C4-2B (cell line): Measurements from ENCODE around the gene PPP1R1C.

Source experiments
- CTCF ChIP-seq: fragments of 450-650 bp; conservative IDR thresholded peaks from 2 replicates; pipeline ENCODE4 v1.5.1; 2017; ENCODE audit warnings: mild to moderate bottlenecking
- ZFX ChIP-seq: fragments of 450-650 bp; IDR thresholded peaks from 2 replicates; pipeline ENCODE4 v1.6.1; 2017

DNA sequence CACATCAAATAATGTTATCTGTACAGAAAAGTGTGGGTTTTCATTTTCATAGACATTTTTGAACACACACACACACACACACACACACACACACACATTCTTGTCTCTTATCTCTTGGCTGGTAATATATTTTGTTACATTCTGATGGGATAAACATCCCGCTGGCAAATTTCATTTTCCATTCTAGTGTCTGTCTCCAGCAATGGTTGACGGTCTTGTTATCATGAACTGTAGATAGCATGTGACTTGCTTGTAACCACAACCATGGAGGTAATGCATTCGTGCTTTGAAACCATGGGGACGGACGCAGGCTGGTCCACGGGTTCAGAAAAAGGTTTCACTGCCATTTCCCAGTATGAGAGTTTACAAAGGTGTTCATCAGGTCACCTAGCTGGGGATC, 156.4 kb downstream of the PPP1R1C start:
- TF ChIP-seq CTCF, result no peak
- TF ChIP-seq ZFX, result no peak
